CD4-positive, alpha-beta memory T cell (primary cell): ENCODE data around the gene WDR38. TPM values are rescaled to one million over a fixed set of nuclear protein-coding genes. Genes with fewer than 3 reads are reported as not detected.

ENCODE experiments used
- CTCF ChIA-PET: fragments of 350-600 bp; sonication (Branson Sonifier 250); formaldehyde crosslinking; loops from one replicate; lab custom pipeline; 2021; ENCODE audit warnings: inconsistent platforms; ENCODE audit not compliant: partially characterized antibody; lab: Charles Lee
- POLR2A ChIA-PET: fragments of 350-600 bp; sonication (Branson Sonifier 250); formaldehyde crosslinking; loops from one replicate; lab custom pipeline; 2021; ENCODE audit not compliant: partially characterized antibody; lab: Charles Lee
- DNase-seq, 5 donors: peaks; one replicate each; pipeline versions ENCODE4 v3.0.0 to v3.0.0-alpha.2; 2020 to 2022; ENCODE audit warnings: mixed read lengths in 1 of 5
- H3K27ac ChIP-seq: one replicate; pipeline ENCODE4 v1.7.0; 2013; ENCODE audit warnings: low read depth, low read length
- H3K27me3 ChIP-seq: 2 replicates; pipeline ENCODE4 v1.7.0; 2013; ENCODE audit warnings: mild to moderate bottlenecking, low read length, moderate library complexity; ENCODE audit not compliant: insufficient read depth
- H3K36me3 ChIP-seq: 2 replicates; pipeline ENCODE4 v1.7.0; 2013; ENCODE audit warnings: mild to moderate bottlenecking, low read length, moderate library complexity; ENCODE audit not compliant: insufficient read depth
- H3K4me1 ChIP-seq: 2 replicates; pipeline ENCODE4 v1.7.0; 2013; ENCODE audit warnings: mild to moderate bottlenecking, low read length, moderate library complexity; ENCODE audit not compliant: insufficient read depth
- H3K4me3 ChIP-seq, 2 donors: one replicate each; pipeline ENCODE4 v1.7.0; 2013; ENCODE audit warnings: low read length in 2 of 2, mild to moderate bottlenecking in 1 of 2
- H3K9me3 ChIP-seq, 2 donors: one replicate each; pipeline ENCODE4 v1.7.0; 2013; ENCODE audit warnings: low read length in 2 of 2, control low read depth in 1 of 2; ENCODE audit not compliant: control insufficient read depth in 1 of 2
- H3K27ac Mint-ChIP-seq, 7 donors: one replicate each; pipeline ENCODE4 v1.8.0; 2020 to 2021; ENCODE audit warnings: mixed read lengths in 7 of 7, mild to moderate bottlenecking in 6 of 7, inconsistent platforms in 3 of 7, moderate library complexity in 3 of 7
- H3K27me3 Mint-ChIP-seq, 2 donors: one replicate each; pipeline ENCODE4 v1.8.0; 2020 to 2021; ENCODE audit warnings: mixed read lengths in 2 of 2
- H3K36me3 Mint-ChIP-seq, 2 donors: one replicate each; pipeline ENCODE4 v1.8.0; 2020 to 2021; ENCODE audit warnings: mixed read lengths in 2 of 2, inconsistent platforms in 1 of 2, mild to moderate bottlenecking in 1 of 2
- H3K4me1 Mint-ChIP-seq, 4 donors: one replicate each; pipeline ENCODE4 v1.8.0; 2020 to 2021; ENCODE audit warnings: mixed read lengths in 4 of 4, mild to moderate bottlenecking in 1 of 4
- H3K4me3 Mint-ChIP-seq, 8 donors: one replicate each; pipeline ENCODE4 v1.8.0; 2020 to 2021; ENCODE audit warnings: mixed read lengths in 8 of 8, mild to moderate bottlenecking in 7 of 8, moderate library complexity in 6 of 8, inconsistent platforms in 3 of 8
- H3K9me3 Mint-ChIP-seq, 8 donors: one replicate each; pipeline ENCODE4 v1.8.0; 2020 to 2021; ENCODE audit warnings: mixed read lengths in 8 of 8, mild to moderate bottlenecking in 5 of 8, inconsistent platforms in 3 of 8, moderate library complexity in 1 of 8
- intact Hi-C: fragments of 100-400 bp; cut with micrococcal nuclease; formaldehyde crosslinking; loops from one replicate; pipeline ENCODE4 v1.15.1; 2023
- polyA plus RNA-seq, 2 donors: library from polyadenylated mRNA; unstranded; fragments of 300-500 nt; fragmentation: Illumina TruSeq; gene quantifications; one replicate each; pipeline ENCODE4 v1.2.3, GENCODE V29; 2021
- total RNA-seq, 2 experiments: library from RNA; stranded (reverse); gene quantifications; one replicate each; pipeline ENCODE4 v1.2.3, GENCODE V29; 2021

Gene WDR38
- not detected for total RNA-seq
- polyA plus RNA-seq: not detected

- ChIA-PET POLR2A (interaction anchor here (0.6 to 3.2 kb wide), 8 partner anchors 9 to 342 kb away, joined by 3 to 23 read pairs (median 6); partner anchors contain the start of genes ARPC5L, NR6A1, OLFML2A and RPL35), CTCF (interaction anchor here (0.6 to 10.5 kb wide), 34 partner anchors 9 to 528 kb away, joined by 3 to 230 read pairs (median 4); partner anchors contain the start of genes ARPC5L, GAPVD1, NR6A1 and OLFML2A)
- intact Hi-C loops: loop anchor here (1.0 to 5.0 kb wide), 4 partner anchors 41 to 236 kb away; no protein-coding TSS in a partner anchor
- peak within 1 kb of the TSS; percentile 3 to 58 for H3K4me3 ChIP-seq
- no peaks in the 10 kb centered on the region for H3K27me3 ChIP-seq
- peaks cover 11% of the 10 kb centered on the region for H3K4me1 ChIP-seq
- Mint-ChIP-seq H3K27ac (peak within 1 kb of the TSS; percentile 57 to 95 (median 83)), H3K4me3 (peak within 1 kb of the TSS; percentile 55 to 79 (median 72)), H3K4me1 (peaks cover 5 to 19% (median 6%) of the 10 kb centered on the region in 4 donors), H3K27me3 (peaks cover 0 to 1% of the 10 kb centered on the region in 2 donors), H3K9me3 (peaks cover 0 to 2% (median 0%) of the 10 kb centered on the region in 8 donors), H3K36me3 (peaks cover 7 to 11% of the 10 kb centered on the region in 2 donors)
- peak within 1 kb of the TSS; percentile 69 for H3K27ac ChIP-seq
- DNase-seq: peak; percentile 78 to 91 (median 80)
- peaks cover 13% of the 10 kb centered on the region for H3K36me3 ChIP-seq
- no peaks in the 10 kb centered on the region for H3K9me3 ChIP-seq
These were observed at the start of gene WDR38 for GRCh38 chr9:124852829-124853531. Gene WDR38 (plus strand): TSS chr9:124853460. CDS start chr9:124853532, 72 bp downstream.

- Mint-ChIP-seq H3K27ac (no peak overlapping the region), H3K27me3 (no peaks in the 10 kb centered on the region), H3K4me3 (no peak overlapping the region), H3K4me1 (no peaks in the 10 kb centered on the region), H3K9me3 (no peaks in the 10 kb centered on the region), H3K36me3 (no peaks in the 10 kb centered on the region)
- intact Hi-C loops: no loop called here
- Histone ChIP-seq H3K4me3 (no peak overlapping the region), H3K36me3 (no peaks in the 10 kb centered on the region), H3K4me1 (no peaks in the 10 kb centered on the region), H3K9me3 (no peaks in the 10 kb centered on the region), H3K27ac (no peak overlapping the region), H3K27me3 (no peaks in the 10 kb centered on the region)
- ChIA-PET CTCF (no interaction called here), POLR2A (no interaction called here)
- DNase-seq: no peak
These were observed 49.3 kb upstream of the WDR38 start for GRCh38 chr9:124803911-124804310.

GRCh38 chr9:124805186-124805585 is 48.1 kb upstream of the WDR38 start:
- no peaks in the 10 kb centered on the region for H3K4me1 ChIP-seq
- H3K9me3 Mint-ChIP-seq: no peaks in the 10 kb centered on the region
- no peaks in the 10 kb centered on the region for H3K9me3 ChIP-seq
- ChIA-PET POLR2A (no interaction called here), CTCF (no interaction called here)
- H3K27ac ChIP-seq: no peak overlapping the region
- no peaks in the 10 kb centered on the region for H3K27me3 ChIP-seq
- DNase-seq: no peak
- H3K4me3 ChIP-seq: no peak overlapping the region
- no peaks in the 10 kb centered on the region for H3K36me3 Mint-ChIP-seq
- no peaks in the 10 kb centered on the region for H3K36me3 ChIP-seq
- intact Hi-C loops: no loop called here
- no peaks in the 10 kb centered on the region for H3K27me3 Mint-ChIP-seq
- H3K27ac Mint-ChIP-seq: no peak overlapping the region
- H3K4me3 Mint-ChIP-seq: no peak overlapping the region
- no peaks in the 10 kb centered on the region for H3K4me1 Mint-ChIP-seq

- Mint-ChIP-seq H3K9me3 (no peaks in the 10 kb centered on the region), H3K4me3 (no peak overlapping the region), H3K4me1 (no peaks in the 10 kb centered on the region), H3K36me3 (no peaks in the 10 kb centered on the region), H3K27ac (no peak overlapping the region), H3K27me3 (no peaks in the 10 kb centered on the region)
- DNase-seq: no peak
- no peaks in the 10 kb centered on the region for H3K4me1 ChIP-seq
- H3K27me3 ChIP-seq: no peaks in the 10 kb centered on the region
- no peak overlapping the region for H3K27ac ChIP-seq
- no peaks in the 10 kb centered on the region for H3K9me3 ChIP-seq
- intact Hi-C loops: no loop called here
- POLR2A ChIA-PET: no interaction called here
- no peak overlapping the region for H3K4me3 ChIP-seq
- H3K36me3 ChIP-seq: no peaks in the 10 kb centered on the region
- CTCF ChIA-PET: interaction anchor here (0.7 to 1.1 kb wide), 2 partner anchors 35 to 45 kb away, joined by 3 to 4 read pairs; no protein-coding TSS in a partner anchor
These were observed 44.9 kb upstream of the WDR38 start for GRCh38 chr9:124808246-124808956.

- no peaks in the 10 kb centered on the region for H3K9me3 Mint-ChIP-seq
- CTCF ChIA-PET: no interaction called here
These were observed 44.0 kb upstream of the WDR38 start for GRCh38 chr9:124809211-124809610.

GRCh38 chr9:124809741-124810500 is 43.3 kb upstream of the WDR38 start:
- DNase-seq: no peak
- no peaks in the 10 kb centered on the region for H3K9me3 ChIP-seq
- no peak overlapping the region for H3K4me3 ChIP-seq
- H3K4me1 ChIP-seq: no peaks in the 10 kb centered on the region
- Mint-ChIP-seq H3K4me3 (no peak overlapping the region), H3K27ac (no peak overlapping the region), H3K27me3 (no peaks in the 10 kb centered on the region), H3K4me1 (no peaks in the 10 kb centered on the region), H3K36me3 (no peaks in the 10 kb centered on the region), H3K9me3 (no peaks in the 10 kb centered on the region)
- intact Hi-C loops: no loop called here
- no peaks in the 10 kb centered on the region for H3K27me3 ChIP-seq
- POLR2A ChIA-PET: no interaction called here
- H3K36me3 ChIP-seq: no peaks in the 10 kb centered on the region
- CTCF ChIA-PET: no interaction called here
- H3K27ac ChIP-seq: no peak overlapping the region

More at GRCh38 chr9:124809211-124809610, 44.0 kb upstream of the WDR38 start:
- H3K4me3 ChIP-seq: no peak overlapping the region
- H3K9me3 ChIP-seq: no peaks in the 10 kb centered on the region
- H3K36me3 Mint-ChIP-seq: no peaks in the 10 kb centered on the region
- H3K27ac ChIP-seq: no peak overlapping the region
- DNase-seq: no peak
- POLR2A ChIA-PET: no interaction called here
- H3K27ac Mint-ChIP-seq: no peak overlapping the region
- no peaks in the 10 kb centered on the region for H3K4me1 Mint-ChIP-seq
- H3K36me3 ChIP-seq: no peaks in the 10 kb centered on the region
- H3K4me3 Mint-ChIP-seq: no peak overlapping the region
- H3K27me3 ChIP-seq: no peaks in the 10 kb centered on the region
- no peaks in the 10 kb centered on the region for H3K4me1 ChIP-seq
- no peaks in the 10 kb centered on the region for H3K27me3 Mint-ChIP-seq
- intact Hi-C loops: no loop called here
